HUES6 (cell line): ENCODE measurements around the gene ADAMTSL2.
A peak's percentile ranks its signal among the peaks of the same experiment; 100 is the strongest.
"Not testable (repeated sequence)": the region's sequence is repeated elsewhere in the genome, so short reads cannot be mapped to it uniquely, and the experiment has no call there.

Experiments used
- H3K27ac ChIP-seq: 2 replicates; pipeline ENCODE4 v1.7.0; 2013; ENCODE audit warnings: low read depth, mild to moderate bottlenecking, low read length, inconsistent platforms
- H3K27me3 ChIP-seq: 2 replicates; pipeline ENCODE4 v1.6.1; 2013; ENCODE audit warnings: low read length; ENCODE audit not compliant: control insufficient read depth, insufficient read depth
- H3K36me3 ChIP-seq: 2 replicates; pipeline ENCODE4 v1.6.1; 2013; ENCODE audit warnings: low read length; ENCODE audit not compliant: control insufficient read depth, insufficient read depth
- H3K4me1 ChIP-seq: 2 replicates; pipeline ENCODE4 v1.6.1; 2013; ENCODE audit warnings: low read length; ENCODE audit not compliant: control insufficient read depth, insufficient read depth
- H3K4me3 ChIP-seq: 2 replicates; pipeline ENCODE4 v1.5.1; 2013; ENCODE audit warnings: low read depth, low read length
- H3K9ac ChIP-seq: one replicate; pipeline ENCODE4 v1.6.1; 2013; ENCODE audit warnings: mild to moderate bottlenecking, low read length
- H3K9me3 ChIP-seq: 2 replicates; pipeline ENCODE4 v1.6.1; 2013; ENCODE audit warnings: low read depth, low read length; ENCODE audit not compliant: control insufficient read depth, insufficient read depth

The ADAMTSL2 gene

DNA sequence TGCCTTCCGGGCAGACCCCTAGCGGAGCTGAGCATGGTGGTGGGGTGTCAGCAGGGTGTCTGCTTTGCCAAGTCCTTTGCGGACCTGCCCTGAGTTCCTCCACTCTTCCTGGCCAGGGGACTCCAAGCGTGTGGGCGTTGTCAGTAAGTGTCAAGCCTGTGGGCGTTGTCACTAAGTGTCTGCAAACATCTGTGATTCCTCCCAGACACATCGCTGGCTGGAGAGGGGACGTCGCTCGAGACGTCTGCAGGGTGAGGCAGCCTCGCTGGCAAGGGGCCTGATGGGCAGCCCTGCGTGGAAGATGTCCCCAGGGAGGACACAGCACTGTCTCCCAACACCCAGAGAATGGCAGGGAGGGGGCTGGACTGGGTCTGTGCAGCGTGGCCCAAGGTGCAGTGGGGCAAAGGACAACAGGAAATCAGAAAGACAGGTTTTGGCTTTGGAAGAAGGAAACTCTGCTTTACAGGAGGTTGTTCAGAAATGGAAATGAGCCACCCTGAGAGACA is 28.8 kb downstream of the ADAMTSL2 start:
- no peak overlapping the region for H3K9ac ChIP-seq
- H3K36me3 ChIP-seq = no peaks in the 10 kb centered on the region
- no peak overlapping the region for H3K27ac ChIP-seq
- no peaks in the 10 kb centered on the region for H3K9me3 ChIP-seq
- no peak overlapping the region for H3K4me3 ChIP-seq
- peaks cover 28% of the 10 kb centered on the region for H3K4me1 ChIP-seq
- H3K27me3 ChIP-seq = no peaks in the 10 kb centered on the region

DNA sequence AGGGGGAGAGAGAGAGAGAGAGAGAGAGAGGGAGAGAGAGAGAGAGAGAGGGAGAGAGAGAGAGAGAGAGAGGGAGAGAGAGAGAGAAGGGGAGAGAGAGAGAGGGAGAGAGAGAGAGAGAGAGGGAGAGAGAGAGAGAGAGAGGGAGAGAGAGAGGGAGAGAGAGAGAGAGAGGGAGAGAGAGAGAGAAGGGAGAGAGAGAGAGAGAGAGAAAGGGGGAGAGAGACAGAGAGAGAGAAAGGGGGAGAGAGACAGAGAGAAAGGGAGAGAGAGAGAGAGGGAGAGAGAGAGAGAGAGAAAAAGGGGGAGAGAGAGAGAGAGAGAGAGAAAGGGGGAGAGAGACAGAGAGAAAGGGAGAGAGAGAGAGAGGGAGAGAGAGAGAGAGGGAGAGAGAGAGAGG is 29.3 kb downstream of the ADAMTSL2 start:
- not testable (repeated sequence) for H3K27me3 ChIP-seq, H3K4me3 ChIP-seq, H3K9me3 ChIP-seq, H3K36me3 ChIP-seq, H3K27ac ChIP-seq, H3K9ac ChIP-seq
- H3K4me1 ChIP-seq = peaks cover 24% of the 10 kb centered on the region; the same call in 1 of the 2 replicates

DNA sequence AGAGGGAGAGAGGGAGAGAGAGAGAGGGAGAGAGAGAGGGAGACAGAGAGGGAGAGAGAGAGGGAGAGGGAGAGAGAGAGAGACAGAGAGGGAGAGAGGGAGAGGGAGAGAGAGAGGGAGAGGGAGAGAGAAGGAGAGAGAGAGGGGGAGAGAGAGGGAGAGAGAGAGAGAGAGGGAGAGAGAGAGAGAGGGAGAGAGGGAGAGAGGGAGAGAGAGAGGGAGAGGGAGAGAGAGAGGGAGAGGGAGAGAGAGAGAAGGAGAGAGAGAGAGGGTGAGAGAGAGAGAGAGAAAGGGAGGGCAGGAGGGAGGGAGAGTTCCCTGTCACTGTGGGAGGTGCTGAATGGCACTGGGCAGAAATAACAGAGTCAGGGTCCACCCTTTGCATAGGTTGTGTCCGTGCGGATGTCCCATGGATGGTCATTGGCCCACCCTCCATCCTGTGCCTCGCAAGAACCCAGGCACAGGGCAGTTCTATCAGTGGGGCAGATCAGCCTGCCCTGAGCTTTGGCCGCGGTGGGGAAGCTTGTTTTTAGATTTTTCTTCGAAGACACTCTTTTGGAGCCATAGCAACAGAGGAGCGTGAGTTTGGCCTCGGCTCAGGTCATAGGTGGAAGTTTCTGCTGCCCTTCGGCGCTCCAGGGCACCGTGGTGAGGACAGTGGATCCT is 30.1 kb downstream of the ADAMTSL2 start:
- no peak overlapping the region for H3K9ac ChIP-seq
- H3K4me1 ChIP-seq = peaks cover 19% of the 10 kb centered on the region; the same call in 1 of the 2 replicates

DNA sequence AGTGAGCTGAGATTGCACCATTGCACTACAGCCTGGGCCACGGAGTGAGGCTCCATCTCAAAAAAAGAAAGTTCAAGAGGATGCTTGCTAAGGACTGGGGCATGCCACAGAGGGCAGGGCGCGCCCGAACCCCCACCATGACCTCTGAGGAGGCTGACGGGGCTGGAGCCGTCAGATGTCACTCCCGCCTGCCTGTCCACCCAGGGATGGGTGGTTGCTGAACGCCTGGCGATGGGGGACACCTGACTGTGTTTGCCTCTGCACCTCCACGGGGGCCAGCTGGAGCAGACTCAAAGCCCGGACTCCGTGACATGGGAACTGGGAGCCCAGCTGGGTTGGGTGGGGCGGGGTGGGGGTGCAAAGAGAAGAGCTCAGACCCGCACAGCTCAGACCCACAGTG is 31.9 kb downstream of the ADAMTSL2 start:
- Histone ChIP-seq H3K27me3 (no peaks in the 10 kb centered on the region), H3K36me3 (no peaks in the 10 kb centered on the region), H3K9ac (no peak overlapping the region), H3K4me3 (no peak overlapping the region), H3K4me1 (peaks cover 30% of the 10 kb centered on the region), H3K9me3 (no peaks in the 10 kb centered on the region), H3K27ac (no peak overlapping the region)

More for the DNA sequence above, 30.1 kb downstream of the ADAMTSL2 start:
- no peak overlapping the region for H3K27ac ChIP-seq
- no peaks in the 10 kb centered on the region for H3K27me3 ChIP-seq
- no peak overlapping the region for H3K4me3 ChIP-seq
- H3K36me3 ChIP-seq = no peaks in the 10 kb centered on the region
- H3K9me3 ChIP-seq = no peaks in the 10 kb centered on the region

DNA sequence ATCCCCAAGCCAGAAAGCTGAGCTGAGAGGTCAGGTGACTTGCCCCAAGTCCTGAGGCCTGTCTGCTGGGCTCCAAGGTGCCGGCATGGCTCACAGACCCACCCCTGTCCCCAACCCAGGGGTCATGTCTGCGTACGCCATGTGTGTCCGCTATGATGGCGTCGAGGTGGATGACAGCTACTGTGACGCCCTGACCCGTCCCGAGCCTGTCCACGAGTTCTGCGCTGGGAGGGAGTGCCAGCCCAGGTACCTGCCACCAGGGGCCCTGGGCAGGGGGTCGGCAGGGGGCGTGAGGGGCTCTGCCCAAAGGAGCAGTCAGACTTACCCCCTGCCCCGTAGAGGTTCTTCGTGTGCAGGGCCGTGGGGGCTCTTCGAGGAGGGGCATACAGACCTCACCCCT is 32.3 kb downstream of the ADAMTSL2 start:
- Histone ChIP-seq H3K27me3 (no peaks in the 10 kb centered on the region), H3K9me3 (no peaks in the 10 kb centered on the region), H3K9ac (no peak overlapping the region), H3K27ac (no peak overlapping the region), H3K4me1 (peaks cover 30% of the 10 kb centered on the region), H3K4me3 (no peak overlapping the region), H3K36me3 (no peaks in the 10 kb centered on the region)

DNA sequence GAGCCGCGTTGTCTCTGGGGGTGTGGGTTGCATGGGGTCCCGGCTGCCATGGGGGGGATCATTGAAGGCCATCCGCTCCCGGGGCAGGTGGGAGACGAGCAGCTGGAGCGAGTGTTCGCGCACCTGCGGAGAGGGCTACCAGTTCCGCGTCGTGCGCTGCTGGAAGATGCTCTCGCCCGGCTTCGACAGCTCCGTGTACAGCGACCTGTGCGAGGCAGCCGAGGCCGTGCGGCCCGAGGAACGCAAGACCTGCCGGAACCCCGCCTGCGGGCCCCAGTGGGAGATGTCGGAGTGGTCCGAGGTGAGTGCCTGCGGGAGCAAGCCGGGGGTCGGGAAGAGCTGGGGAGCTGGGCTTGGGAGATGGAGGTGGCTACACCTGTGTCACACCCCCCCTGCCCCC is 33.7 kb downstream of the ADAMTSL2 start:
- Histone ChIP-seq H3K27ac (no peak overlapping the region), H3K36me3 (no peaks in the 10 kb centered on the region), H3K4me1 (peaks cover 27% of the 10 kb centered on the region), H3K9me3 (no peaks in the 10 kb centered on the region), H3K4me3 (no peak overlapping the region), H3K27me3 (no peaks in the 10 kb centered on the region), H3K9ac (no peak overlapping the region)

DNA sequence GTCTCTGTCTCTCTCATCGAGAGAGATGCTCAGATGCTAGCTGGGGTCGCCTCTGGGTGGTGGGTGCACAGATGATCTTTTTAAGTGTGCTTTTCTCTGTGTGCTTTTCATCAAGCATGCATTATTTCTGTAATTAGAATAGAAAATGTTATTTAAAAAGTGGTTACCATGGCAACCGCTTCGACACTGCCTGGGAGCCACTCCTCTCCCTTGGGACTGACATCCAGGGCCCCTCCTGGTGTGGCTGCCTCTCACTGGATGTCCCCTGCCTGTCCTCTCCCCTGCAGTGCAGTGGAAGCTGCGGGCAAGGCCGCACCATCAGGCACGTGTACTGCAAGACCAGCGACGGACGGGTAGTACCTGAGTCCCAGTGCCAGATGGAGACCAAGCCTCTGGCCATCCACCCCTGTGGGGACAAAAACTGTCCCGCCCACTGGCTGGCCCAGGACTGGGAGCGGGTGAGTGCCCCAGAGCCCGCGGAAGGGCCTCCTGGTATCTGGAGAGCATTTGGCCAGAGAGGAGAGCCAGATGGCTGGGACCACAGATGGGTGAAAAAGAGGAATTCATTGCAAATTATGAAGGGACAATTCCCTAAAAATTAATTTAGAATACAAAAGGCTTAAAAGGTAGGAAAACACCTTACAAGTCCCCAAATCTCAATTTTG is 34.7 kb downstream of the ADAMTSL2 start:
- Histone ChIP-seq H3K4me1 (peaks cover 23% of the 10 kb centered on the region), H3K27ac (no peak overlapping the region), H3K9ac (no peak overlapping the region), H3K9me3 (no peaks in the 10 kb centered on the region), H3K27me3 (no peaks in the 10 kb centered on the region), H3K36me3 (no peaks in the 10 kb centered on the region), H3K4me3 (no peak overlapping the region)

DNA sequence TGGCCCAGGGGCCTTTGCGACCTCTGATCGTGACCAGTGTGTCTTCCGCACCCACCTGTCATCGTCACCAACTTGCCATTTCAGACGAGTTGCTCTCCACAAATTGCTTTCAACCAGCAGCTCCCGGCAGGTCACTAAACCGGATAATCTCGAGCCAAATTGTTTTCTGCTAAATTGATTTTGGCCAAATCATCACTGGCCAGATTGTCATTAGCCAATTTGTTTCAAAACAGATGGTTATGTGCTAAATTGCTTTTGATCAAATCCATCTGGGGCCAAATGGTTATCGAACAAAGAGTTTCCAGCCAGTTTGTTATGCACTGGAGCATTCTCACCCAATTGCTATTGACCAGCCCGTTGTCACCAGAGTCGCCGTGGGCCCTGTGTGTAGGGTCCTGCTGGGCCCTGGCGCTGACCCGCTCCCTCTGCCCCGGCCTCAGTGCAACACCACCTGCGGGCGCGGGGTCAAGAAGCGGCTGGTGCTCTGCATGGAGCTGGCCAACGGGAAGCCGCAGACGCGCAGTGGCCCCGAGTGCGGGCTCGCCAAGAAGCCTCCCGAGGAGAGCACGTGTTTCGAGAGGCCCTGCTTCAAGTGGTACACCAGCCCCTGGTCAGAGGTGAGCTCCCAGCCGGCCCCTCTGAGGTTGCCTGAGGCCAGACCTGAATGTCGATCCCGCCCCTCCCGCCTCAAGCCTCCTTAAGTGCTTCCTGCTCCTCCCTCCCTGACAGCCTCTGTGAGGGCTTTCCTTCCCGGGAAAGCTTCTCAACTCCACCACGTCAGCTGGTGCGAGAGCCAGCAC is 35.6 kb downstream of the ADAMTSL2 start:
- no peak overlapping the region for H3K9ac ChIP-seq
- no peaks in the 10 kb centered on the region for H3K27me3 ChIP-seq

DNA sequence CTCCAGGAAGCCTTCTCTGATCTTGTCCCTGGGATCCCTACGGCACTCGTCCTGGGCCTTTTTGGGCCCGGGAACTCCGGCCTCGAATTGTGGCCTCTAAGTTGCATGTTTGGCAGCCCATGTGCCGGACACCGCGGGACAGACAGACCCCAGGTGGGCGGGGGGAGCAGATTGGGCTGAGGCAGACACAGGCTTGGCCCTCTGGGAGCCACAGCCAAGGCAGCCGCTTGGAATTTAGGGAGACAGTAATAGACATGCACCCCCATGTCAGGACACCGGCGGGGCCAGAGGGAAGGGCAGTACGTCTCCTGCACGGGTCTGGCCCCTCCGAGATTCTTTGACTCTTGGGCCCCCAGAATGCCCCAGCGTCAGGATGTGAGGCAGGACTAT is 36.2 kb downstream of the ADAMTSL2 start:
- Histone ChIP-seq H3K36me3 (no peaks in the 10 kb centered on the region), H3K4me1 (peaks cover 12% of the 10 kb centered on the region), H3K27me3 (no peaks in the 10 kb centered on the region), H3K9me3 (no peaks in the 10 kb centered on the region), H3K27ac (peak overlapping the region; percentile 54; the same call in 1 of the 2 replicates), H3K4me3 (no peak overlapping the region), H3K9ac (peak overlapping the region; percentile 26)

More for the DNA sequence above, 35.6 kb downstream of the ADAMTSL2 start:
- Histone ChIP-seq H3K4me1 (peaks cover 16% of the 10 kb centered on the region), H3K27ac (peak overlapping the region; percentile 54; the same call in 1 of the 2 replicates), H3K9me3 (no peaks in the 10 kb centered on the region), H3K4me3 (no peak overlapping the region), H3K36me3 (no peaks in the 10 kb centered on the region)

DNA sequence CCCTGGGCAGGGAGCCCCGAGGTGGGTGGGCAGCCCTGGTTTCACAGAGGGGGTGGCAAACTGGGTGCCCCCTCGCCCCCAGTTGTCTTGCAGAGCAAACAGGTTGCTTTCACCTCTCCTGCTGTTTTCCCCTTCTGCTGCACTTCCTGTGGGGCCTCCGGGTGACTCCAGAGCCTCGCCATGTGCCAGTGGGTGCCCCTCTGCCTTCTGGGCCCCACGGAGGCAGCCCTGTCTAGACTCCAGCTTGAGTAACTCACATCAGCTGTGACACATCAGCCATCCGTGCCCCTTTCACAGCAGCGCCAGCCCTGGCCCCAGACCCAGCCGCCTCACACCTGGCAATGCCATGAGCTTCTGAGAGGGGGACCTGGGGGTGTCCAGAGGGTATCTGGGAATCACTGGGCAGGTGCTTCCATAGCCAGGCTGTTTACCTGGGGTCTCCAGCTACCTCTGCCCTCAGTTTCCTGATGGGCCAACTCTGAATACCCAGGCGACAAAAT is 36.9 kb downstream of the ADAMTSL2 start:
- Histone ChIP-seq H3K4me1 (peaks cover 12% of the 10 kb centered on the region), H3K4me3 (no peak overlapping the region), H3K9ac (no peak overlapping the region), H3K27me3 (no peaks in the 10 kb centered on the region), H3K27ac (no peak overlapping the region), H3K36me3 (no peaks in the 10 kb centered on the region), H3K9me3 (no peaks in the 10 kb centered on the region)
